ENCODE results near the gene CPNE5. TPM values are rescaled to one million over a fixed set of nuclear protein-coding genes. Genes with fewer than 3 reads are reported as not detected.

Gene CPNE5
- total and polyA plus RNA-seq, 9 of the 15 experiments (the other 6 are each of a cell fraction or from before 2014, with no cell fraction given) = 0.14 to 1.0 (median 0.46) TPM; not detected in 2

GRCh38 chr6:36804563-36804962, 34.7 kb downstream of the CPNE5 start:
- no peak for FAIRE-seq
- CTCF ChIA-PET (ENCODE audit: low intra/inter-chr PET ratio) = no interaction called here
- in situ Hi-C loops (cut with MboI) = no loop called here

More at GRCh38 chr6:36804563-36804962, 34.7 kb downstream of the CPNE5 start:
- H3K9ac ChIP-seq (ENCODE audit: insufficient read depth in 1 of 2, low read depth in 2 of 2, low read length in 2 of 2) = no peak overlapping the region; a peak in 1 of 4 replicates
- POLR2A ChIA-PET = interaction anchor here (0.7 kb wide), 1 partner anchor 123 kb away, joined by 3 read pairs; no protein-coding TSS in a partner anchor
- DNase-seq (ENCODE audit: extremely low read depth in 1 of 4, low spot score in 3 of 4) (peak in 3 of 4 experiments; percentile 35 to 49 (median 40)), ATAC-seq (no peak)
- H2AFZ ChIP-seq (ENCODE audit: low read depth, low read length) = no peak overlapping the region
- peaks cover 11 to 33% of the 10 kb centered on the region in 2 experiments for H3K27me3 ChIP-seq (ENCODE audit: control insufficient read depth in 2 of 2, insufficient read depth in 2 of 2, low read length in 2 of 2)
- WGBS (ENCODE audit: insufficient coverage, low coverage, missing lambda C conversion rate) = 4% methylated on average over 3 of the region's 3 CpGs
- intact Hi-C loops (cut with micrococcal nuclease) = no loop called here
- H3K27ac ChIP-seq (ENCODE audit: extremely low read depth, low read depth, low read length) = no peak overlapping the region
- no TSS peak for BruUV-seq (replicated peaks)
- H3K79me2 ChIP-seq (ENCODE audit: control insufficient read depth, insufficient read depth, low read length) = no peaks in the 10 kb centered on the region
- H3K9me1 ChIP-seq (ENCODE audit: control insufficient read depth, insufficient read depth, low read length) = no peaks in the 10 kb centered on the region
- H4K20me1 ChIP-seq (replicated peaks; ENCODE audit: control insufficient read depth, insufficient read depth, low read length) = 0 out of 2 replicates have a peak, but pooled peaks cover 3% of the 10 kb centered on the region
- TF ChIP-seq ZNF444 (CRISPR knock-in tag; IDR thresholded peaks at IDR 0.05) (no peak), RBM15 (IDR thresholded peaks at IDR 0.05; ENCODE audit: insufficient read depth, low read length) (no peak), VEZF1 (CRISPR knock-in tag; IDR thresholded peaks at IDR 0.05) (peak; percentile 60), ZNF778 (CRISPR knock-in tag; IDR thresholded peaks at IDR 0.05) (no peak), PRMT5 (CRISPR knock-in tag; IDR thresholded peaks at IDR 0.05) (no peak), ZFX (CRISPR knock-in tag; IDR thresholded peaks at IDR 0.05) (no peak), MEIS2 (IDR thresholded peaks at IDR 0.05; ENCODE audit: partially characterized antibody) (peak; percentile 33), CTBP1 (IDR thresholded peaks at IDR 0.05; ENCODE audit: borderline replicate concordance) (0 out of 2 replicates have a peak, but pooled peaks have one; percentile 21)
- TF ChIP-seq, protein P1, sequence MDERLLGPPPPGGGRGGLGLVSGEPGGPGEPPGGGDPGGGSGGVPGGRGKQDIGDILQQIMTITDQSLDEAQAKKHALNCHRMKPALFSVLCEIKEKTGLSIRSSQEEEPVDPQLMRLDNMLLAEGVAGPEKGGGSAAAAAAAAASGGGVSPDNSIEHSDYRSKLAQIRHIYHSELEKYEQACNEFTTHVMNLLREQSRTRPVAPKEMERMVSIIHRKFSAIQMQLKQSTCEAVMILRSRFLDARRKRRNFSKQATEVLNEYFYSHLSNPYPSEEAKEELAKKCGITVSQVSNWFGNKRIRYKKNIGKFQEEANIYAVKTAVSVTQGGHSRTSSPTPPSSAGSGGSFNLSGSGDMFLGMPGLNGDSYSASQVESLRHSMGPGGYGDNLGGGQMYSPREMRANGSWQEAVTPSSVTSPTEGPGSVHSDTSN (CRISPR knock-in tag; IDR thresholded peaks at IDR 0.05; ENCODE audit: low read depth) = no peak
- TF ChIP-seq, protein P1 (tag; conservative IDR thresholded peaks at IDR 0.05; ENCODE audit: low read depth) = peak; percentile 36; the same call in 1 of the 2 replicates
- TF ChIP-seq, protein P2, sequence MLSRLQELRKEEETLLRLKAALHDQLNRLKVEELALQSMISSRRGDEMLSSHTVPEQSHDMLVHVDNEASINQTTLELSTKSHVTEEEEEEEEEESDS (CRISPR knock-in tag; IDR thresholded peaks at IDR 0.05) = no peak
- 0 out of 5 replicates have a peak, but pooled peaks cover 0 to 2% of the 10 kb centered on the region in 2 experiments for H3K4me1 ChIP-seq (replicated peaks in 1 of 2; ENCODE audit: control insufficient read depth in 2 of 2, insufficient read depth in 2 of 2, low read length in 2 of 2)
- H3K36me3 ChIP-seq (ENCODE audit: control insufficient read depth, insufficient read depth, low read length) = no peaks in the 10 kb centered on the region
- H3K4me3 ChIP-seq = no peak overlapping the region
- no peak overlapping the region for H3K4me2 ChIP-seq (ENCODE audit: insufficient read depth, low read length)
- no peaks in the 10 kb centered on the region for H3K9me3 ChIP-seq (replicated peaks; ENCODE audit: control insufficient read depth, insufficient read depth, low read depth, low read length)
